DND-41 (cell line): ENCODE measurements around the gene PACS2.

Experiments
- ATAC-seq: fragments of 200-7000 bp; cut with Tn5 transposase; 3 replicates; pipeline ENCODE4 v1.9.1; 2021; ENCODE audit warnings: low read depth; ENCODE audit not compliant: insufficient read depth
- DNase-seq: peaks from one replicate; pipeline ENCODE4 v3.0.0-alpha.2; 2020
- H2AFZ ChIP-seq: 2 replicates; pipeline ENCODE4 v1.6.0; 2012; ENCODE audit warnings: low read depth, low read length
- H3K27ac ChIP-seq: 2 replicates; pipeline ENCODE4 v1.5.1; 2012; ENCODE audit warnings: low read length, inconsistent platforms
- H3K27me3 ChIP-seq: fragments of 200-600 bp; sonication (generic); 2 replicates; pipeline ENCODE4 v1.6.0; 2012; ENCODE audit warnings: low read length, mild to moderate bottlenecking, inconsistent platforms; ENCODE audit not compliant: insufficient read depth, poor library complexity
- H3K36me3 ChIP-seq: 2 replicates; pipeline ENCODE4 v1.5.1; 2012; ENCODE audit warnings: low read length, inconsistent platforms; ENCODE audit not compliant: insufficient read depth
- H3K4me1 ChIP-seq: 2 replicates; pipeline ENCODE4 v1.5.1; 2012; ENCODE audit warnings: mild to moderate bottlenecking, low read length; ENCODE audit not compliant: insufficient read depth
- H3K4me2 ChIP-seq: 2 replicates; pipeline ENCODE4 v1.6.0; 2012; ENCODE audit warnings: mild to moderate bottlenecking, moderate library complexity, low read length, inconsistent platforms; ENCODE audit not compliant: insufficient read depth
- H3K4me3 ChIP-seq, 2 experiments: fragments of 200-600 bp in 1 of 2; shearing (Covaris generic) in 1 of 2; 2 replicates each; pipeline ENCODE4 v1.5.1; 2012 to 2016; ENCODE audit warnings: inconsistent platforms in 2 of 2, low read length in 2 of 2, mild to moderate bottlenecking in 2 of 2, low read depth in 1 of 2, moderate library complexity in 1 of 2
- H3K79me2 ChIP-seq: 2 replicates; pipeline ENCODE4 v1.6.0; 2012; ENCODE audit warnings: low read length, inconsistent platforms; ENCODE audit not compliant: insufficient read depth
- H3K9ac ChIP-seq: 2 replicates; pipeline ENCODE4 v1.6.0; 2012; ENCODE audit warnings: low read depth, mild to moderate bottlenecking, inconsistent platforms, low read length, moderate library complexity
- H3K9me3 ChIP-seq: 2 replicates; pipeline ENCODE4 v1.5.1; 2012; ENCODE audit warnings: low read length, moderate library complexity, mild to moderate bottlenecking, inconsistent platforms; ENCODE audit not compliant: insufficient read depth, severe bottlenecking
- H4K20me1 ChIP-seq: 2 replicates; pipeline ENCODE4 v1.6.0; 2012; ENCODE audit warnings: low read length; ENCODE audit not compliant: insufficient read depth
- CTCF ChIP-seq: IDR thresholded peaks from 2 replicates; pipeline ENCODE4 v1.5.1; 2012; ENCODE audit warnings: borderline replicate concordance, low read length, moderate library complexity, mild to moderate bottlenecking; ENCODE audit not compliant: poor library complexity, severe bottlenecking; ENCODE audit errors: extremely low read depth
- EZH2 ChIP-seq: IDR thresholded peaks from 3 replicates; pipeline ENCODE4 v1.6.1; 2012; ENCODE audit warnings: borderline replicate concordance, low read depth, mild to moderate bottlenecking, moderate library complexity, low read length, inconsistent platforms; ENCODE audit not compliant: severe bottlenecking

Gene PACS2

GRCh38 chr14:105346876-105347586 lies 32.5 kb downstream of the PACS2 start:
- no peak overlapping the region for H3K27ac ChIP-seq
- no peaks in the 10 kb centered on the region for H3K4me1 ChIP-seq
- no peak for ATAC-seq
- TF ChIP-seq EZH2 (no peak), CTCF (no peak)
- DNase-seq, result no peak
- H3K9ac ChIP-seq, result no peak overlapping the region
- H3K4me2 ChIP-seq, result no peak overlapping the region
- H3K9me3 ChIP-seq, result peaks cover 2% of the 10 kb centered on the region
- peaks cover 38% of the 10 kb centered on the region for H4K20me1 ChIP-seq
- H3K27me3 ChIP-seq, result no peaks in the 10 kb centered on the region
- no peak overlapping the region for H3K4me3 ChIP-seq
- no peak overlapping the region for H2AFZ ChIP-seq
- H3K79me2 ChIP-seq, result peaks cover 29% of the 10 kb centered on the region; the same call in 1 of the 2 replicates
- H3K36me3 ChIP-seq, result peaks cover 8% of the 10 kb centered on the region

DNA sequence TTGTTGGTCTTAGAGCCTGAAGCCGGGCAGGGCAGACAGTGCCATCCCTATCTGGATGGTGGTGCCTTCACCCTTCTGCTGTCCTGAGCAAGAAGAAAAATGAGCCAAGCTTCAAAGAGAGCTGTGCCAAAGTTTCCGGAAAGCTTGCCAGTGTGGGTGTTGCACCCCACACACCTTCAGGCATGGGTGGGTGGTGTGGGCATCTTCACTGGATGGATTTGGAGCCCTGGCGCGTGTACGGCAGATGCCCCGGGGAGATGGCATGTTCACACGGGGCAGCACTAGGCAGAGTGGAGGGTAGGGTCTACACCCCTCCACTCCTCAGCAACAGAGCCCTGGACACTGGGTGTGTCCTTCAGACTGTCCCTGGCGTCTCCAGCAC lies 33.0 kb downstream of the PACS2 start:
- Histone ChIP-seq H3K9ac (no peak overlapping the region), H3K27ac (no peak overlapping the region), H3K4me2 (no peak overlapping the region), H3K4me3 (no peak overlapping the region), H3K4me1 (no peaks in the 10 kb centered on the region), H3K27me3 (no peaks in the 10 kb centered on the region), H3K36me3 (peaks cover 8% of the 10 kb centered on the region), H2AFZ (no peak overlapping the region), H3K9me3 (peaks cover 2% of the 10 kb centered on the region), H4K20me1 (peaks cover 39% of the 10 kb centered on the region), H3K79me2 (peaks cover 29% of the 10 kb centered on the region; the same call in 1 of the 2 replicates)
- TF ChIP-seq EZH2 (no peak), CTCF (no peak)
- ATAC-seq (no peak), DNase-seq (no peak)

GRCh38 chr14:105348169-105348944 lies 33.8 kb downstream of the PACS2 start:
- ATAC-seq (peak; percentile 31; the same call in 2 of the 3 replicates), DNase-seq (peak; percentile 26)
- peaks cover 36% of the 10 kb centered on the region for H4K20me1 ChIP-seq
- no peak overlapping the region for H3K4me3 ChIP-seq
- no peak overlapping the region for H3K27ac ChIP-seq
- H3K27me3 ChIP-seq, result no peaks in the 10 kb centered on the region
- H3K4me2 ChIP-seq, result no peak overlapping the region
- H2AFZ ChIP-seq, result no peak overlapping the region
- TF ChIP-seq EZH2 (no peak), CTCF (no peak)
- H3K9me3 ChIP-seq, result no peaks in the 10 kb centered on the region
- peaks cover 23% of the 10 kb centered on the region; the same call in 1 of the 2 replicates for H3K79me2 ChIP-seq
- H3K9ac ChIP-seq, result no peak overlapping the region
- peaks cover 8% of the 10 kb centered on the region for H3K36me3 ChIP-seq
- H3K4me1 ChIP-seq, result no peaks in the 10 kb centered on the region
